DMS153 treated with DMSO at 0.1 percent for 48 hours (cell line): ENCODE results near the gene SCAP.
"Not testable (repeated sequence)": the region's sequence is repeated elsewhere in the genome, so short reads cannot be mapped to it uniquely, and the experiment has no call there.

Experiments
- DNase-seq: peaks from one replicate; lab custom pipeline; 2025; ENCODE audit not compliant: unreplicated experiment; lab: John Stamatoyannopoulos, UW

Gene SCAP

DNA sequence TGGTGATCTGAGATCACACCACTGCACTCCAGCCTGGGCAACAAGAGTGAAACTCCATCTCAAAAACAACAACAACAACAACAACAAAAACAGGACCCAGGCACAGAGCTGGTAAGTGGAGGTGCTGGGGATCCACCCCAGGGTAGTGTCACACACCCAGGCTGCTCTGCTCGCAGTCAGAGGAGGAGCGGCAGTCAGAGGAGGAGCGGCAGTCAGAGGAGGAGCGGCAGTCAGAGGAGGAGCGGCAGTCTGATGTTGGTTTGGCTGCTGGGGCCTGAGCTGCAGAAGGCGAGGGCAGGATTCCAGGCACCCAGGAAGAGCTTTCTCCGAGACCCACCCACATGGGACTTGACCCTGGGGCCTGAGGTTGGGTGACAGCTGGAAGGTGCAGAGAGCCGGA lies 105.7 kb downstream of the SCAP start:
- not testable (repeated sequence) for DNase-seq

GRCh38 chr3:47367631-47368030 lies 108.1 kb downstream of the SCAP start:
- DNase-seq: no peak

DNA sequence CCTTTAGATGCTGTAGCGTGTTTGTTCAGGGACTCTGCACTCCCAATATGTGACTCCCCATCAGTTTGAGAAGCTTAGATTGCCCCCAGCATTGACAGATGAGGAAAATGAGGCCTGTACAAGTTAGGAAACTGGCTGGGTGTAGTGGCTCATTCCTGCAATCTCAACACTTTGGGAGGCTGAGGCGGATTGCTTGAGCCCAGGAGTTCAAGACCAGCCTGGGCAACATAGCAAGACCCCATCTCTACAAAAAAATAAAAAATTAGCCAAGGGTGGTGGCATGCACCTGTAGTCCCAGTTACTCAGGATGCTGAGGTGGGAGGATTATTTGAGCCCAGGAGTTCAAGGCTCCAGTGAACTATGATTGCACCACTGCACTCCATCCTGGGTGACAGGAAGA lies 108.9 kb downstream of the SCAP start:
- no peak for DNase-seq

- DNase-seq: no peak
These were observed 110.3 kb downstream of the SCAP start for GRCh38 chr3:47365213-47366153.
